ENCODE measurements around the gene FXR2. TPM values are rescaled to one million over a fixed set of nuclear protein-coding genes. Genes with fewer than 3 reads are reported as not detected.

Gene FXR2
- total RNA-seq, 1 donor from 2014 or later, result 37.9 TPM

- DNase-seq (ENCODE audit: low spot score), result no peak
- Mint-ChIP-seq H3K9me3 (ENCODE audit: unreplicated experiment) (no peaks in the 10 kb centered on the region), H3K4me1 (ENCODE audit: unreplicated experiment) (peaks cover 31% of the 10 kb centered on the region), H3K27me3 (ENCODE audit: unreplicated experiment) (peaks cover 10% of the 10 kb centered on the region), H3K36me3 (ENCODE audit: low read depth, unreplicated experiment) (peaks cover 3% of the 10 kb centered on the region), H3K27ac (ENCODE audit: unreplicated experiment) (peak overlapping the region; percentile 48), H3K4me3 (ENCODE audit: unreplicated experiment) (peak overlapping the region; percentile 47)
- TF ChIP-seq CTCF (IDR thresholded peaks at IDR 0.05; ENCODE audit: unreplicated experiment), result no peak
These were observed 59.3 kb downstream of the FXR2 start for GRCh38 chr17:7555320-7555948.

- TF ChIP-seq CTCF (IDR thresholded peaks at IDR 0.05; ENCODE audit: unreplicated experiment), result no peak
- Mint-ChIP-seq H3K4me3 (ENCODE audit: unreplicated experiment) (no peak overlapping the region), H3K36me3 (ENCODE audit: low read depth, unreplicated experiment) (peaks cover 3% of the 10 kb centered on the region), H3K4me1 (ENCODE audit: unreplicated experiment) (peaks cover 30% of the 10 kb centered on the region), H3K27me3 (ENCODE audit: unreplicated experiment) (peaks cover 6% of the 10 kb centered on the region), H3K27ac (ENCODE audit: unreplicated experiment) (peak overlapping the region; percentile 6), H3K9me3 (ENCODE audit: unreplicated experiment) (no peaks in the 10 kb centered on the region)
- DNase-seq (ENCODE audit: low spot score), result no peak
These were observed 61.3 kb downstream of the FXR2 start for GRCh38 chr17:7553356-7553755.

- no peak for TF ChIP-seq CTCF (IDR thresholded peaks at IDR 0.05; ENCODE audit: unreplicated experiment)
- Mint-ChIP-seq H3K27ac (ENCODE audit: unreplicated experiment) (no peak overlapping the region), H3K4me1 (ENCODE audit: unreplicated experiment) (peaks cover 25% of the 10 kb centered on the region), H3K36me3 (ENCODE audit: low read depth, unreplicated experiment) (peaks cover 3% of the 10 kb centered on the region), H3K27me3 (ENCODE audit: unreplicated experiment) (peaks cover 7% of the 10 kb centered on the region), H3K9me3 (ENCODE audit: unreplicated experiment) (no peaks in the 10 kb centered on the region), H3K4me3 (ENCODE audit: unreplicated experiment) (no peak overlapping the region)
- no peak for DNase-seq (ENCODE audit: low spot score)
These were observed 62.1 kb downstream of the FXR2 start for GRCh38 chr17:7552621-7553051.

GRCh38 chr17:7551396-7551795, 63.3 kb downstream of the FXR2 start:
- Mint-ChIP-seq H3K4me3 (ENCODE audit: unreplicated experiment) (no peak overlapping the region), H3K4me1 (ENCODE audit: unreplicated experiment) (peaks cover 21% of the 10 kb centered on the region), H3K9me3 (ENCODE audit: unreplicated experiment) (no peaks in the 10 kb centered on the region), H3K27me3 (ENCODE audit: unreplicated experiment) (peaks cover 9% of the 10 kb centered on the region), H3K27ac (ENCODE audit: unreplicated experiment) (peak overlapping the region; percentile 22), H3K36me3 (ENCODE audit: low read depth, unreplicated experiment) (peaks cover 3% of the 10 kb centered on the region)
- TF ChIP-seq CTCF (IDR thresholded peaks at IDR 0.05; ENCODE audit: unreplicated experiment), result no peak
- DNase-seq (ENCODE audit: low spot score), result no peak

- no peak for DNase-seq (ENCODE audit: low spot score)
- Mint-ChIP-seq H3K27ac (ENCODE audit: unreplicated experiment) (no peak overlapping the region), H3K4me3 (ENCODE audit: unreplicated experiment) (no peak overlapping the region), H3K4me1 (ENCODE audit: unreplicated experiment) (peaks cover 21% of the 10 kb centered on the region), H3K9me3 (ENCODE audit: unreplicated experiment) (no peaks in the 10 kb centered on the region), H3K36me3 (ENCODE audit: low read depth, unreplicated experiment) (peaks cover 3% of the 10 kb centered on the region), H3K27me3 (ENCODE audit: unreplicated experiment) (peaks cover 9% of the 10 kb centered on the region)
- TF ChIP-seq CTCF (IDR thresholded peaks at IDR 0.05; ENCODE audit: unreplicated experiment), result no peak
These were observed 64.4 kb downstream of the FXR2 start for GRCh38 chr17:7550344-7550743.

Data from endothelial cell (in vitro differentiated cells).